Activated T-helper 9 cell treated with anti-CD3 and anti-CD28 coated beads, Interleukin-2, amount 50 U/mL, for 16 hours (primary cell): Measurements from ENCODE around the gene GJC3.
A peak's percentile ranks its signal among the peaks of the same experiment; 100 is the strongest.
"Not testable (repeated sequence)": the region's sequence is repeated elsewhere in the genome, so short reads cannot be mapped to it uniquely, and the experiment has no call there.

Experiments
- DNase-seq: peaks from one replicate; pipeline ENCODE4 v3.0.0-alpha.2; 2020; ENCODE audit warnings: low read depth

GJC3 gene

DNA sequence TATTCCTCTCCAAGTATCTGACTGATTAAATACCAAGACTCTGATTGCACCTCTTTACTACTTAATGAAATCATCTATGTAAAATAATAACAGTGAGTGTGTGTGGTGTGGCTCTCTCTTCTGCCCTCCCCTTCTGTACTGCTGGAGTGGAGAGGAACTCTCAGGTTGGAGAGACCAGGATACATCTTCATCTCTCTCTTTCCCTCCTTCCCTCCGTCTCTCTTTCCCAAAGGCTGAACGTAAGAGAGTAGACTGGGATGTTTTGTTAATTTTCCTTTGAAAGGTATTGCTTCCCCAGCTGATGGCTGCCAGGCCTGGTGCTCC, 272 bp upstream of the GJC3 start:
- no peak for DNase-seq

DNA sequence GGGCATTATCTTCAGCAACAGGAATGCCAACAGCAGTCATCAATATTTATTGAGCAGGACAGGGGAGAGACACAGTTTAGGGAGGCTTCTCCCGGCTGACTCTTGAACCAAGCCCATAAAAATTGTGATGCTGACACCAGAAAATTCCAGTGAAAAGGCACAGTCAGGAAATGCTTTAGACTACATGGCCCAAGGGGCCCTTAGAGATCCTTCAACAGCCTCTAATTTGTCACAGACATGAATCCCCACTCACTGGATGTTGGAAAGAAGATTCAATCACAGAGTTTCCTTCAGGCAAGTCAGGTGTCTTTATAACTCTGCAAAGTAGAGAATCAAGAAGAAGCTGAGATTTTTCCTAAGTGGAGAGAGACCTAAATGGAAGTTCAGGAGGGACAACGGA, 1.2 kb downstream of the GJC3 start:
- DNase-seq: no peak

DNA sequence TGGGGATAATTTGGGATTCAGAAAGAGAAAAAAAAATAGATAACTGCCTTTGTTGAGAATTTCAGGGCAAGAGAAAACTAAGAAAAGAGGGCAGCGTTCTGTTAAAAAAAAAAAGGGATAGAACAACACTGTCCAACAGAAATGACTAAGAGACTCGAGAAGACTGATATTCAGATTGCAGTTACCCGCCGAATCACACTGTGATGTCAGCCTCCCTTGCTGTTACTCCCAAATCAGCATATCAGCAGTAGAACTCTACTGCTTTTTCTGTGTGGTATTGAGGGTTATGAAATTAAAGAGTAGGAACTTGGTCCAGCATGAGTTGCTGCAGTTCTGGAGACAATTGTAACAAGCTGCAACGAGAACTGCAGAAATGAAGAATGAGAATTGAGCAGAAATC, 1.9 kb downstream of the GJC3 start:
- no peak for DNase-seq

DNA sequence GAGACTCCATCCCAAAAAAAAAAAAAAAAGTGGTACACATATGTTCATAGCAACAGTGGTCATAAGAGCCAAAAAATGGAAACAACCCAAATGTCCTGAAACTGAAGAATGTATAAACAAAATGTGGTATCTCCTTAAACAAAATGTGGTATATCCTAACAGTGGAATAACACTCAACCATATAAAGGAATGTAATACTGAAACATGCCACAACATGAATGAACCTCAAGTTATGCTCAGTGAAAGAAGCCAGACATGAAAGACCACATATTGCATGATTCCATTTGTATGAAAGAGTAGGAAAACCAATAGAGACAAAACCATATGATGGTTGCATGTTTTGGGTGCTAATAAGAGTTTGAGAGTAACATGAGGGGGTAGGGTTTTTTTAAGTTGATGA, 3.1 kb downstream of the GJC3 start:
- no peak for DNase-seq

DNA sequence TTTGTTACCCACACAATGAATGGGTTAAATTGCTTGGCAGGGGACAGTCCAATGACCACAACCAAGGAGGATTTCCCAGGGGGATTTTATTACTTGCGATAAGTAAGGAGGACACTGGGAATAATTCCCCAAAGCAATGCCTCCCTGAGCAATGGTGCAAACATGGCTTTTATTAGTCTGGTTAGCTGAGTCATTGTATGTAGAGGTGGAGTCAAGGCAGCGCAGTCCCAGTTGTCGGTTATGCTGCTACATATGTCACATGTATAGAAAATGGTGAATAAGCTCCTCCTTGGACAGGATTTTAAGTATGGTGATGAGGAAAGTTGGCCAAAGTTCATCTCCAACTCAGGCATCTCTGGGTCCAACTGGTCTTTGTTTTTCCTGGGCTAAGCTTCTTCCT, 6.2 kb downstream of the GJC3 start:
- no peak for DNase-seq

DNA sequence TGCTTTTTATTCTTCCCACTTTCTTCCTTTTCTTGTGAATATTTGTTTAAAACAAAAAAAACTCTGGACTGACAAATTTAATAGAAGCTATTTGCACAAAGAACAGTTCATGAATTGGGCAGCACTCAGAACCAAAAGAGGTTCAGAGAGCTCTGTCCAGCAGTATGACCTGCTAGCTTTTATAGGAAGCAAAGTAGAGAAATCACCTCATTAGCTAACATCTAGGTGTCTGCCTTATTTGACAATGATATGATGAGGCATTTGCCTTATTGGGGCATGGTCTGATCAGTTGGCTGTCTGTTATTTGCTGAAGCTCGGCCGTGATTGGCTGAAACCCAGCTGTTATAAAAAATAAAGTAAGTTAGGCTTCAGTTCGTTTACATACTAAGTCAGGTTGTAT, 9.3 kb downstream of the GJC3 start:
- DNase-seq: no peak

DNA sequence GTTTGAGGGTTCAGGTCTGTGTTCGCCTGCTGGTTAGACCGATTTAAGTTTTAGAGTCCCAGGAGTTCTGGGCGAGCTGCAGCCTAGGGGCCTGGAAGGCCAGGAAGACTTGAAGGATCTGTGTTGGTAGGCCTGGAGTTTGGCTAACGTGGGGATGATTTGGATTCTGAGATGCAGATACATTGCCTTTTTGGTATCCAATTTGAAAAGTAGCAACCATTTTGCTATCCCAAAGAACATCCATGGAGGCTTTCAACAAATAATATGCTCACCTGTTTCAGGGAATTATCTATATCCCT, 9.7 kb downstream of the GJC3 start:
- DNase-seq: no peak

DNA sequence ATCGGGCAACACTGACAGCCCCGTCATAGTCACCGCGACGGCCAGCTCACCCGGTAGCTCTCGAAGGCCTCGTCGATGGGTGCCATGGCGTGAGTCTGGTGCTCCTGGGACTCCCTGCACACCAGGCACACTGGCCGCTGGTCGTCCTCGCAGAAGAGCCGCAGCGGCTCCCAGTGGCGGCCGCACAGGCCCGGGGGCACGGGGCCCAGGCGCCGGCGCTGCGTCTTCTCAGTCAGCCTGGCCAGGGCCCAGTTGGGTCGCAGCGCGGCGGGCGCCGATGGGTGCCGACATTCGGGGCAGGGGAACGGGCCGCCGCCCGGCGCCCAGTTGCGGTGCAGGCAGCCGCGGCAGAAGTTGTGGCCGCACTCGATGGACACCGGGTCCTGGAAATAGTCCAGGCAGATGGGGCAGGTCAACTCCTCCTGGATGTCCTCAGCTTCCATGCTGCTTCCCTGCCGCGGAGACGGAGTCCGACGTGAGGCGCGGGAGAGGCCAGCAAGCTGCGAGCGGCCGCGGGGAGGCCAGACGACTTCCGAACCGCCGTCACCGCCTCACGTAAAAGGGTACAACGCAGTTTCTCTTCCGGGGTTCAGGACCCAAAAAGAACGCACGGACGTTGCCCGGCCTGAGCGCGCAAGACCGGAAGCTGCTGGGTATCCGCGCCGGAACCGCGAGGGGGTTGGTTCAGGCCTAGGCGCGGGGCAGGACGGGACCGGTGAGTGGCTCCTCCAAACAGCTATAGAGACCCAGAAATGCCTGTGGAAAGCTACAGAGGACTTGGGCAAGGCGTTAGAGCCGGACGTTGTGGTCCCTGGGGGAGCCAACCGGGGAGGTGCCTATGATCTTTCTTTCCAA, 10.2 kb downstream of the GJC3 start, which contains the start of gene TRIM4:
Gene TRIM4, minus strand, starts transcription at position 572 of the 855 bp plus-strand sequence. Its CDS starts 129 bp downstream, at position 443.
- DNase-seq: peak; percentile 87

DNA sequence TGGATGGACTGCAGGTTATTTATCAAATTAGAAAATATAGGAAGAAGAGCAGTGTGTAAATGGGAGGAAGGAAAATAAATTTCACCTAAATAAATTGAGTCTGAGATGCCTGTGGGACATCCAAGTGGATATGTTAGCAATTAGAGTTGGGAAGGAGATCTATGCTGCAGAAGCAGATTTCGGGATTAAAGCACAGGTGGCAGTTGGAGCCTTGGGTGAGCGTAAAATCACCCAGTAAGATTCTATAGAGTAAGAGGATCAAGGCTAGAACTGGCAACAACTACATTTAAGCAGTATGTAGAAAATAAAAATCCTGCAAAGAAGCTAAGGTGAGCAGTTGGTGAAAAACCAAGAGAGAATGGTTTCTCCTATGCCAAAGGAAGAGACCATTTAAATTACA, 18.4 kb downstream of the GJC3 start:
- no peak for DNase-seq

DNA sequence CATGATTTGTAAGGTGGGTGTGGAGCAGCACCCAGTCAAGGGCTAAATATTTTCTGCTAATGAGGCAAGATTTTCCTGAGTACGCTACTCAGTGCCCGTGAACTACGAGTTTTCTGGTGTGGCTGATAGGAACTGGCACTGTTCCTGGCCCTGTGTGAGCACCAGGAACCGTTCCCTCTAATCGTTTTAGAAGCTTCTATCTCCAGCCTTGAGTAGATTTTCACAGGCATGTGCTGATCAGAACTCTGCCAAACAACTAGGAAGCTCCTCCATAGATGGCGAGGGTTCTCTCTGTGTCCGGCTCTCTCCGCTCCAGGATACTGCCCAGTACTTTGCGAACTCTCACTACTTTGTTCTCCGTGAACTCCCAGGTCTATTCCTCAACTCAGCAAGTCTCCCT, 27.8 kb downstream of the GJC3 start:
- no peak for DNase-seq

DNA sequence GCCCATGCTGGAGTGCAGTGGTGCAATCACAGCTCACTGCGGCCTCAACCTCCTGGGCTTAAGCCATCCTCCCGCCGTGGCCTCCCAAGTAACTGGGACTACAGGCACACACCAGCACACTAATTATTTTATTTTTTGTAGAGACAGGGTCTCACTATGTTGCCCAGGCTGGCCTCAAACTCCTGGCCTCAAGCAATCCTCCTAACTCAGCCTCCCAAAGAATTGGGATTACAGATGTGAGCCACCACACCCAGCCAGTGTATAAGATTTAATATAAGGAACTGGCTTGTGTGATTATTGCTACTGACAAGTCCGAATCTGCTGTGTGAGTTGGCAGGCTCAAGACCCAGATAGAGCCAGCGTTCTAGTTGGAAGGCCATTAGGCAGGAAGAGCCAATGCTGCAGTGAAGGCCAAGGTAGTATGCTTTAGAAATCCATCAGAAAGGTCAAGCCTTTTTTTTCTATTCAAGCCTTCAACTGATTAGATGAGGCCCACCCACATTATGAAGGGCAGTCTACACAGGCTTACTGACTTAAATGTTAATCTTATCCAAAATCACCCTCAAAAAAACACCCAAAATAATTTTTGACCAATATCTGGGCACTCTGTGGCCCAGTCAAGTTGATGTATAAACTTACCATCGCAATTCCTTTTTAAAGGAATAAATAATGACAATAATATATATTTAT, 29.4 kb downstream of the GJC3 start:
- DNase-seq: no peak

DNA sequence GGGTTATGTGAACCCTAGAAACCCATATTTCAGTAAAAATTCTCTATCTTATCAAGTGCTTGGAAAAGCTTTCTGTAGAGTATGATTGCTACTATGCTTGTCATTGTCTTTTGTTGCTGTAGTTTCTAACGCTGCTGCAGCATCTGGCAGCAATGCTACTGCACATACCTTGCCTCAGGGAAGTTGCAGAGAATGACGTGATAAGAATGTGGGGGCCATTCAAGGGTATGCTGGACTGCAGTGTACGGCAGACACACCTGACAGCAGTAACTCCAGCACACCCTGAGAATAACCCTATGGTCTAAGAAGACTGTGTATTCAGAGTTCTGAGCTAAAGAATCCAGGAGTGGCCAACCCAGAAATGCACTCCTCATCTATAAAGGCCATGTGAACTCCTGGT, 30.6 kb downstream of the GJC3 start:
- DNase-seq: no peak

DNA sequence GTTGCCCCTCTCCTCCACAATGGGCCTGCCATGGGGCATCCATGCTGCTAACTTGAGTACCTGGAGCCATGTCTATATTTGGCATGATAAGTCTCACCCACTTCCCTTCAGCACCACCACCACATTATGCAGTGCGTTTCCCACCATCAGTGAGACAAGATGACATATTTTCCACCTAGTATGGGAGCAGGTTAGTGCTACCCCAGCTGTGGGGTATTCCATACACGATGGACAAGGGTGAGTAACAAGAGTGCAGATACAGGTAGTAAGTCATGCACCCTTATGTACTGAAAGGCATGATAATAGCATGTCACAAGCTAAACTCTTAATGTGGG, 31.4 kb downstream of the GJC3 start:
- DNase-seq: no peak

DNA sequence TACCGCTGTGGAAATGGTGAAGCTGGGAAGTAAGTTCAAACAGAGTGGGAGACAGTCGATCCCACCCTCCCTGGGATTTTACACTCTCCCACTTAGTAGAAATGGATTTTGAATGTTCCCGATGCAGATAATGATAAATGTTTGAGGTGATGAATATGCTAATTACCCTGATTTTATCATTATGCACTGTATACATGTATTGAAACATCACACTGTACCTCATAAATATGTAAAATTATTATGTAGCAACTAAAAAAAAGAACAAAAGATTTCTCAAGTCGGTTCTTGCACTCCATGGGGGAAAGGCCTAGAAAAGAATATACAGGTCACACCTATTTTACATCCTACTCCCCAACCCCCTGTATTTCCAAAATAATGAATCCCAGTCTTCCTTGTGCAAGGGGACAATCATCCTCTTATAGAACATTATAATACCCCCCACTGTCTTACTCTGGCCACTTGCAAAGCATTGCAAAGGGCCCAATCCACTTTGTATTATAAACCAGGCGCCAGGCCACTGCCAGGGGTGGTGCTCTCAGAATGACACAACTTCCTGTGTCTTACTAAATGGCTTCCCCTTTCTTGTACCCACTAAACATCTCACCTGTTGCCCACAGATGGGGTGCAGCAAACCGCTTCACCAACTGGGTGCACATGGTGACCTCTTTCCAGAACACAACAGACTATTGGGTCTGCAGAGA, 31.9 kb downstream of the GJC3 start:
- no peak for DNase-seq

DNA sequence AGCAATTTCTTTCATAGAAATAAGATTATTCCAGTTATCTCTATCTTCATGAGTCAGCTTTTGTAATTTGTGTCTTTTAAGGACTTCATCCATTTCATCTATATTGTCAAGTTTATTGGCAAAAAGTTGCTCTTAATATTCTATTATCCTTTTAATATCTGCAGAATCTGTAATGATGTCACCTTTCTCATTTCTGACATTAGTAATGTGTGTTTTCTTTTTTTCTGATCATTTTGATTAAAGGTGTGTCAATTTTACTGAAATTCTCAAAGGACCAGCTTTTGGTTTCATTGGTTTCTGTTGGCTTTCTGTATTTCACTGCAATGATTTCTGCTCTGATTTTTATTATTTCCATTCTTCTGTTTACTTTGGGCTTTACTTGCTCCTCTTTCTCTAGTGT, 34.7 kb downstream of the GJC3 start:
- no peak for DNase-seq

DNA sequence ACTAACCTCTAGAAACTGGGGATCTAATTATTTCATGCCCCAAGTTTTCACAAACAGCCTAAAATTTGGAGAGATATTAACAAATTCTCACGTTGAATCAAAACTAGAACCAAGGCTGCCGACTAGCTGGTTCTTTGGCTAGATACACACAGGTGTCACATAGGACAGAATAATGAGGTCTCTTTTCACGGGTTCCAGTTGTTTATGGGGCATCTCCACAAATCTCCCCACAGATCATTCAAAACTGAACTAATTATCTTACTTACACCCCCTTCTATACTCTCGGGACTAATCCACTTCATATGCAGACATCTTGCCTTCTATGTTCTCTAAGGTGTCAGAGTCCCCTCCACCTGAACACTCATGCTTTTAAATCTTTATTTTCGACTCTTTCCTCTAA, 36.1 kb downstream of the GJC3 start:
- no peak for DNase-seq

DNA sequence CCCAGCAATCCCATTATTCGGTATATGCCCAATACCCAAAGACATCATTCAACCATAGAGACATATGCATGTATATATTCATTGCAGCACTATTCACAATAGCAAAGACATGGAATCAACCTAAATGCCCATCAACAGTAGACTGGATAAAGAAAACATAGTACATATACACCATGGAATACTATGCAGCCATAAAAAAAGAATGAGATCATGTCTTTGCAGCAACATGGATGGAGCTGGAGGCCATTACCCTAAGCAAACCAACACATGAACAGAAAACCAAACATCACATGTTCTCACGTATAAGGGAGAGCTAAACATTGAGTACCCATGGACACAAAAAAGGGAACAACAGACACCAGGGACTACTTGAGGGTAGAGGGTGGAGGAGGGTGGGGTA, 39.1 kb downstream of the GJC3 start:
- DNase-seq: not testable (repeated sequence)

DNA sequence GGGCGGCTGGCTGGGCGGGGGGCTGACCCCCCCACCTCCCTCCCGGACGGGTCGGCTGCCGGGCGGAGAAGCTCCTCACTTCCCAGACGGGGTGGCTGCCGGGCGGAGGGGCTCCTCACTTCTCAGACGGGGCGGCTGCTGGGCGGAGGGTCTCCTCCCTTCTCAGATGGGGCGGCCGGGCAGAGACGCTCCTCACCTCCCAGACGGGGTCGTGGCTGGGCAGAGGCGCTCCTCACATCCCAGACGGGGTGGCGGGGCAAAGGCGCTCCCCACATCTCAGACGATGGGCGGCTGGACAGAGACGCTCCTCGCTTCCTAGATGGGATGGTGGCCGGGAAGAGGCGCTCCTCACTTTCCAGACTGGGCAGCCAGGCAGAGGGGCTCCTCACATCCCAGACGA, 41.1 kb downstream of the GJC3 start:
- not testable (repeated sequence) for DNase-seq

DNA sequence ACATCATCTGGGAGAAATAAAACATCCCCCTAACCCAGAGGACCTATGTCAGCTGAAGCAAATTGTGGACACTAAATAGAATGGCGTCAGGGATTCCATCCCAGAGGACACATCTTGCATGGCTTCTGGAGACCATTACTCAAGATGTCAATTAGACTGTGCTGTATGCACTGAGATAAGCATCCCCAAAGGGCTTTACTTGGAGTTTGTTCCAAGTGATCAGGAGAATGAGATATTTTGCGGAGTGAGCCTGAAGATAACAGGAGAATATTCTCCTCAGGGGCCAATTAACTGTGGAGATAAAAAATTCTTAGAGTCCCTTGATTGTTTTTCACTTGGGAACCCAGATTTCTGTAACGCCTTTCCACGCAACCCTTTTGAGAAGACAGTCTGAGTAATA, 48.0 kb downstream of the GJC3 start:
- DNase-seq: no peak

DNA sequence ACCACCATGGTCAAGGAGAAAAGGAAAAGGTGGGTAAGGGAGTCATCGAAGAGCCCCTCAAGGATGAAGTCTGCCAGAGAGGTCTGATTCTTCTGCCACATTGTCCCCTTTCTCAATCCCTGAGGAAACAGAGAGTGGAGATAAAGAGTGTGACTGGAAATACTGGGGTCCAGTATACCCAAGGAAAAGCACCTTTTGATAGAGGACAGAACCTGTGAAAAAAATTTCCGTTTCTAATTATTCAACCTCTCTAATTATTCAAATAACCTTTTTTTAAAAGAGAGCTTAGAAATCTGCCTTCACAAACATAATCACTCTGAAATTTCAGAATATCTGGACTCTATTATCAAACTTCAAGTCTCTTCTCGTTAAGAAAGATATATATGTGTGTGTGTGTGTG, 52.5 kb downstream of the GJC3 start, which contains the start of gene OR2AE1:
Gene OR2AE1, minus strand, starts transcription at position 101 of the 400 bp plus-strand sequence. Its CDS starts 0 bp downstream, at position 101.
- DNase-seq: no peak

DNA sequence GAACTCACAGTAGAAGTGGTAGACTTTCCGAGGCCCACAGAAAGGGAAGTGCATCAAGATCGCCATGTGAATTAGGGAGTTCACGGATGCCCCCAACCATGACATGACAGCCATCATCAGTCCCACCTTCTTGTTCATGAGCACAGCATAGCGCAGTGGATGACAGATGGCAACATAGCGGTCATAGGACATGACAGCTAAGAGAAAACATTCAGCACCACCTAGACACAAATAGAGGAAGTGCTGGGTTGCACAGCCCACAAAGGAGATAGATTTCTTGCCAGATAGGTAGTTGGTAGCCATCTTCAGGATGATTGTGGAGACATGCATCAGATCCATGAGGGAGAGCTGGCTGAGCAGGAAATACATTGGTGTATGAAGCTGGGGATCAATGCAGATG, 52.9 kb downstream of the GJC3 start:
- no peak for DNase-seq
